Activated CD4-positive, alpha-beta T cell treated with anti-CD3 and anti-CD28 coated beads, Interleukin-2, amount 50 U/mL, for 4 hours (primary cell): ENCODE measurements around the gene SIPA1L2.

ENCODE experiments used
- DNase-seq, 2 experiments: peaks; one replicate each; pipeline ENCODE4 v3.0.0-alpha.2; 2020

Gene SIPA1L2, protein sequence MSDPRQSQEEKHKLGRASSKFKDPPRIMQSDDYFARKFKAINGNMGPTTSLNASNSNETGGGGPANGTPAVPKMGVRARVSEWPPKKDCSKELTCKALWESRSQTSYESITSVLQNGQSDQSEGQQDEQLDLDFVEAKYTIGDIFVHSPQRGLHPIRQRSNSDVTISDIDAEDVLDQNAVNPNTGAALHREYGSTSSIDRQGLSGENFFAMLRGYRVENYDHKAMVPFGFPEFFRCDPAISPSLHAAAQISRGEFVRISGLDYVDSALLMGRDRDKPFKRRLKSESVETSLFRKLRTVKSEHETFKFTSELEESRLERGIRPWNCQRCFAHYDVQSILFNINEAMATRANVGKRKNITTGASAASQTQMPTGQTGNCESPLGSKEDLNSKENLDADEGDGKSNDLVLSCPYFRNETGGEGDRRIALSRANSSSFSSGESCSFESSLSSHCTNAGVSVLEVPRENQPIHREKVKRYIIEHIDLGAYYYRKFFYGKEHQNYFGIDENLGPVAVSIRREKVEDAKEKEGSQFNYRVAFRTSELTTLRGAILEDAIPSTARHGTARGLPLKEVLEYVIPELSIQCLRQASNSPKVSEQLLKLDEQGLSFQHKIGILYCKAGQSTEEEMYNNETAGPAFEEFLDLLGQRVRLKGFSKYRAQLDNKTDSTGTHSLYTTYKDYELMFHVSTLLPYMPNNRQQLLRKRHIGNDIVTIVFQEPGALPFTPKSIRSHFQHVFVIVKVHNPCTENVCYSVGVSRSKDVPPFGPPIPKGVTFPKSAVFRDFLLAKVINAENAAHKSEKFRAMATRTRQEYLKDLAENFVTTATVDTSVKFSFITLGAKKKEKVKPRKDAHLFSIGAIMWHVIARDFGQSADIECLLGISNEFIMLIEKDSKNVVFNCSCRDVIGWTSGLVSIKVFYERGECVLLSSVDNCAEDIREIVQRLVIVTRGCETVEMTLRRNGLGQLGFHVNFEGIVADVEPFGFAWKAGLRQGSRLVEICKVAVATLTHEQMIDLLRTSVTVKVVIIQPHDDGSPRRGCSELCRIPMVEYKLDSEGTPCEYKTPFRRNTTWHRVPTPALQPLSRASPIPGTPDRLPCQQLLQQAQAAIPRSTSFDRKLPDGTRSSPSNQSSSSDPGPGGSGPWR (N-terminal part only)

DNA sequence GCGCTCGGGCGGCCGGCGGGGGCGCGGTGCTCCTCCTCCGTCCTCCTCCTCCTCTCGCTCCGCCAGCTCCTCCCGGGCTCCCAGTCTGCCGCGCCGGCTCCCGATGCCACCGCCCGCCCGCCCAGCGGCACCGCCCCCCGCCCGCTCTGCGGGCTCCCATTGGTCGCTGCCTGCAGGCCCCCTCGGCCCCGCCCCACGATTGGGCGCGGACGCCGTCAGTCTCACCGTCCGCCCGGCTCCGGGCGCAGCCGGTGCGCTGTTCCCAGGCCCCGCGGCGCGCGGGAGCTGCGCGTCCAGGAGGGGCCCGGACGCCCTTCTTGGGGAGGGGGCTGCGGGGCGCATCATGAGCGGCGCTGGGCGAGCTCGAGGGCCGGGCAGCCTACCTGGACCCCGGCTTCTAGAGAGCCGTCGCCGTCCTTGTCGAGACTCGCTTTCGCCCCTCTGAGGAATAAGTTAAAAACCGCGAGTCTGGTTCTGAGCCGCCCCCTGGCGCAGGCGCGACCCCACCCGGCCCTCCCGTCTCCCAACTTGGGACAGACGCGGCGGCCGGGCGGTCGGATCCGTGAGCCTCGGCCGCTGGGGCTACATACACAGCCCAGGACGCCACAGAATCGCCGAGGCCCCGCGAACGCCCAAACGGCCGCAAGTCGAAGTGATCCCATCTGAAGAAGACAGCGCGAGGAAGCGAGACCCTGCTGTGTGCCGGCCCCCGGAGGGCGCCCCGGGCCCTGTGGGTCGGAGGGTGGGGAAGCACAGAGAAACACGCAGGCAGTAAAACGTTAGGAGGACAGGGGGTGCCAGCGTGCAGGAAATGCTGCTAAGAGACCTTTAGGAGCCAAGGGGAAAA is at the start of gene SIPA1L2:
TSS of gene SIPA1L2 (minus strand) at position 87 of the 847 bp plus-strand sequence. CDS start 114,794 bp downstream, outside the sequence.
- DNase-seq = peak; percentile 76 to 82

DNA sequence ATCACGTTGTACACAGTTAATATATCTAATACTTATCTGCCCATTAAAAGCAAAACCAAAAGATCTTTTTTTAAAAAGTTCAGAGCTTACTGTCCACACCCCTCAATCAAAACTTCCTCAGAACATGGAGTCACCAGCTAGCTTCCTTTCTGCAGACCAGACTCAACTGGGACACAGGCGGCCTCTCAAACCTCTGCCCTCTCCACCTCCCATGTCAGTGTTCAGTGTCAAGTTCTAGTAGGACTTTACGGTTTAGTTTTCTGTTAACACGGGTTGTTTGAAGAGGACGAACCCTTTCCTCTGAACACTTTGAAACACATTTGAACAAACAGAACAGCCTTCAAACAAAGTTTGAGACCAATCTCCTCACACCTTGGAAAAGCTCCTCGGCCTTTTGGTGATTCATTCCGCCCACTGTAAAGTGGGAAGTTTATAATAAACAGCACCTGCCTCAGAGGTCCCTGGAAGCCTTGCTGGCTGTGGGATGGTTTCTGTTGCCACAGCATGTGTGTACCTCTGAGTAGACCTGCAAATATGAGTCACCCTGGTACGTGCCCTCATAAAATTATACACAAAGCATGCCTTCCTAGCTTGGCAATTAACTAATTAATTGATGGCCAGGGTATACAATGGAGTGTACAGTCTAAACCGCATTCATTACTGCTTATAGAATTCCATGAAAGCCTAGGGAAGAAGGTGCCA is 48.4 kb upstream of the SIPA1L2 start:
- no peak for DNase-seq

DNA sequence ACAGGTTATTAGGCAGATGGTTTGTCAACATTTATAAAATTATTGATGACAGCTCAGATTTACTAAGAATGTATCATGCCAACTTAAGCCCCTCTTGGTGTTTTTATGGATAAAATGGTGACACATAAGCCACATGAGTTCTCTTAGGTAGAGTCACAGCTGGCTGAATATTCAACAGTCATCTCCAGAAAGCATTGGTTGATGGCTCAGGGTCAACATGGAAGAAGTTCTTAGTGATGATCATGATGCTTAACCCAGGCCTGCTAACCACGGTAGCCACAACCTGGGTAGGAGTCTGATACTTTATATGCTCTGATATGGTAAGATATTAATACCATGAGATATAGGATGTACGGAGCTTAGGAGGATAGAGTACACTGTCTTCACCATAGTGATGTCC is 46.4 kb upstream of the SIPA1L2 start:
- DNase-seq = no peak

DNA sequence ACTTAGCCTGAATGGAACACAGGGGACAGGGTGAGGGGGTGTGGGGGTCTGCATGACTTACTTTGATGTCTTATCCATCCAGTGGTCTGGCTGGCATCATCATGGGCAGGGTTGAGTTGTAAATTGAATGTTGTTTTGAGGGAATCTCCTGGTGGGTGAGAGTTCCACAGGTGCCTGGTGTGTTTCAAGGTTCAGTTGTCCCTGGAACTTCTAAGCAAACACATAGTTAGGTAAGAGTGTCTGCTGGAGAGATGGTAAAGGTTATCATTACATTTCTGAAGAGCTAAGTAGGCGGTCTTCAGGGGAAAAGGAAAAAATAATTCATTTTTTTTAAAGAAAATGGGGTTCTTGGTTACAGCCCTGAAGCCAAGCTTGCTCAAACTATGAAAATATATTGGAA is 46.0 kb upstream of the SIPA1L2 start:
- DNase-seq = no peak

DNA sequence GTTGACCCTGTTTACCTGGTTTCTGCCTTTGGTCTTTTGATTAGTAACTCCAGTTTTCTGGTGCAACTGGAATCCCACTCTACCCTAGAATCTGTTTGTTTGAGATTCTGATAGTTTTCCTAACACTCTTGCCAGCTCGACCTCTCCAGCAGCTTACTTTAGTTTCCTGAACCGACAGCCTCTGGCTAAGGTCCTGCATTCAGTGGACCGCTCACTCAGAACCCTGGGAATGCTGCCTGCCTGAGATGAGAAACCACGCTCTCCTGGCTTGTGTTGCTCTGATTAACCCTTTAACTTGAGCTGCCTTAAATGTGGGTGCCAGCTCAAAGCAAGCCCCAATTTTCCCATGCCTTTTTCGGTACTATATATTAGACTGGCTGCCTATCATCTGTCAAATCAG is 45.3 kb upstream of the SIPA1L2 start:
- no peak for DNase-seq

DNA sequence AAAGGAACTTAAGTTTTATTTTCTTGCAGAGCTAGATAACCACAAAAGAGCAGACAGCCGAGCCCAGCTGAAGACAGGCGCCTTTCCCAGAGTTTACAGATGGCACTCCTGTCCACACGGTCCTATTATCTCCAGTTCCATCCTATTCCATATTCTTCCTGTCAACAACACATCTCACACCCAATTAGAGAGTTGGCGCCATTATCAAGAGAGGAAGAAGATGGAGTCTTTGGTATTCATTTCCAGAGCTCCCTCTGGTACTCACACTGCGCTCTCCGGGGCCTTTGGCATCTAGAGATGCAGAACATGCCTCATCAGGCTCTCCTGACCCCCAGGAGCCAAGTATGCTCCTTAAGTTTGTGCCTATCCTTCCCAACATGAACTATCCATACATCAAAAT is 43.3 kb upstream of the SIPA1L2 start:
- no peak for DNase-seq

DNA sequence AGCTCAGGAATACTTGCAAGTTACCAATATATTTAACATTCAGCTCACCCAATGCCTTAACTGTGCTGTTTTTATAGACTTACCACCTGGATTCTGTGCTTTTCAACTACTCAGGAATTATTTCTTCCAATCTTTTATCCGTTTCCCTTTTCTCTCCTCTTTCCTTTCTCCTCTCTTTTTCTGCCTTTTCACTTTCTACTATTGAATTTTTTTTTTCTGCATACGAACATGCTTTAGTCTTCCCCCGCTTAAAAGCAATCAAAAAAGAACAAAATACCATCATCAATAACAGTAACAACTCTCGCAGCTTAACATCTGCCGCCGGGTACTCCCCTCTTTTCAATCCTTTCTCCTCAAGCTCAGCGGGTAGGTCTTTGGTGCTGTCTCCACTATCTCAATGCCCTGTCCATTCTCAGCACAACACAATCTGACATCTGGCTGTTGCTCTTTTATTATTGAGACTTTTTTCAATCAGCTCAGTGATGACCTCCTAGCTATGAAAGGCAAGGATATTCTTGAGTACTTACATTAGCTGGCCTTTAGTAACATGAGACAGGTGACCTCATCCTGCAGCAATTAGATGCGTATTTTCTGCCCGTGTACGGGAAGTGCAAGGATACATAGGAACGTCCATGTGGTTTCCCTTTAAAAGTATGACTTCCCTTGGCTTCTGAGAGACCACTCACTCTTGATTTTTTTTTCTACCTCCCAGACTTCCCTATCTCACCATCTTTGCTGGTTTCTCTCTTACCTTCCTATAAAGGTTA is 40.2 kb upstream of the SIPA1L2 start:
- no peak for DNase-seq

DNA sequence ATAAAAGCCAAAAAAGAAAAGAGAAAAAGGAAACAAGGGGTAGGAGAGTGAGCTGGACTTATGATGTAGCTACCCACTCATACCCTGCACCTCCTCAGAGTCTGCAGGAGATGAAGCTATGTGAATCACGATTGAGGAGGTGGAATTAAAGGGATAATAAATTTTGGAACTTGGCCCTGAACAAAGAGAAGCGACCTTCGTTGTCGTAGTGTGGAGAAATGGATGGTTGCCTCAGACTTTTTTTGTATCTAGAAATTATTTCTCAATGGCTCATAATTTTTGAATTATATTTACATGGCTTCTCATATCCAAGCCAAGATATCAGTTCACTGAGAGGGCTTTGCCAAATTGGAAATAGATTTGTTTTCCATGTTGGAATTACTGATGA is 37.8 kb upstream of the SIPA1L2 start:
- no peak for DNase-seq

DNA sequence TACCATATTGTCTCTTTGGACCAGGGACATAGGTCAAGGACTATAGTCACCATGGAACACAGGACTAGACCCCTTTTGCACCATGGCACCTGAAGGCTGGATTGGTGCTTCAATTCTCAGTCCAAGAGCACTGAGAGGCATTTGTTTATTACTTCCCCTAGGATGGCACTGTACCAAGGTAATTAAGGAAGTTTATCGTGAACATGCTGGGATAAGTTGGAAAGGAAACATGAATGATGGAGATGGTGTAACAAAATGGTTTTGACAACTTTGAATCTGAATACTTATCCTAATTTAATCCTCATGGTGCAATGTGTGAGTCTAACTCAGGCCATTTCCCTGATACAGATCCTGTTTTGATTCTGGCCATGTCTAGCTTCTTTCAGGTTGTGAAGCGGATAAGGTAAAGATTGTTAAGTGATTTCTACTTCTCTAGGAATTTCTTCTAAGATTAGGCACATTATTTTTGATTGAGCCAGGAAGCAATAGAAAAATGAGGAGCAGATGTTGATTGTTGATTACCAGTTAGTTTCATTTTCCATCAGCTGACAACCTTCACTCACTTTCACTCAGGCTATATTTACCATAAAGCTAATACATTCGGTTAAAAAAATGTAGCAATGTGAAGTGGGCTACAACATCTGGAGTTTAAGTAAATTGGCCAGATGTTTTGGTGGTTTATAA is 37.3 kb upstream of the SIPA1L2 start:
- DNase-seq = no peak

DNA sequence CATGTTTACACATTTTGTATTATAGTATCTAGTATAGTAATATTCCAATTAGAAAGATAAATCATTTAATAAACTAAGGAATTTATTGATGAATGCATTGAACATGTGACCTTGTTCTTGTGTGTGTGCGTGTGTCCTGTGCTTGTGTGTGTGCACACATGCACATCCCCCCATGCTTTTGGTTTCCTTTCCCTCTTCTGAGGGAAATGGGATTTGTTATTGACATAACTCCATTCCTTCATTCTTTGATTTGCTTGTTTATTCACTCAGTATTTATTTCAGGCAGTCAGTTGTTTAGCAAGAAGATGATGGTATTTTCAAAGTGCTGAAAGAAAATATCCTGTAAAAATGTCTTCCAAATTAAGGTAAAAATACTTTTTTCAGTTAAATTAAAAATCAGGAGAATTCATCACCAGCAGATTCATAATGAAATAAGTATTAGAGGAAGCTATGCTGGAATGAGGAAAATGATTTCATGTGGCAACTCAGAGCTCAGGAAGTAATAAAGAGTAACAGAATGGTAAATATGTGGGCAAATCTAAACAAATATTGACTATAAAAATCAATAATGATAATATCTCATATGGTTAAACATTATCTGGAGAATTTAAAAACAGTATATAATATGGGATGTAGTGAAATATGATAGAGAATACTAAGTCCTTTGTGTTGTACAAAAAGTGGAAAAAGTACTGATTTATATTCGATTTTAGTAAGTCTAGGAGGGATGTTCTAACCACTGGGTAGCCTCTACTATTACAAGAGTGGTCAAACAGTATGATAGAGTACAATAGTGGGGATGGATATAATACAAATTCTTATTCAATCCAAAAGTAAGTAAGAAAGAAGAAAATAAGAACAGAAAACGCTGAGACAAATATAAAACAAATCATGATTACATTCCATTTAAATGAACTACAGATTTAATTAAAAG is 35.2 kb upstream of the SIPA1L2 start:
- no peak for DNase-seq

DNA sequence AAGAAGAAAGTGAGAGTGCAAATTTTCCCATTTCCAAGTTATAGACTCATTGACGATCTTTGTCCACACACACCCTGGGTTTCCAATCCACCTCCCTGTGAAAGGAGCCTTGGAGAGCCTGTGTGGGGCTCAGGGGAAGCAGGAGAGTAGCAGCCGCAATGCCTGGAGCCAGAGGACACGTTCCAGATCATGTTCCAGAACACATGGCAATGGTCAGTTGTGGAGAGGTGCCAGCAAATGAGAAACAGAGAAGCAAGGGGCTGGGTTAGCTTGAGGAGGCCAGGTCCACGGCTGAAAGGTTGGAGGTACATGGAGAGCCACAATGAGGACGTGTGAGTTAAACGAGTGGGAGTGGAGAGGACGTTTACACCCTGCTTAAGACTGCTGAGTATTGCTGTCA is 33.0 kb upstream of the SIPA1L2 start:
- DNase-seq = no peak

DNA sequence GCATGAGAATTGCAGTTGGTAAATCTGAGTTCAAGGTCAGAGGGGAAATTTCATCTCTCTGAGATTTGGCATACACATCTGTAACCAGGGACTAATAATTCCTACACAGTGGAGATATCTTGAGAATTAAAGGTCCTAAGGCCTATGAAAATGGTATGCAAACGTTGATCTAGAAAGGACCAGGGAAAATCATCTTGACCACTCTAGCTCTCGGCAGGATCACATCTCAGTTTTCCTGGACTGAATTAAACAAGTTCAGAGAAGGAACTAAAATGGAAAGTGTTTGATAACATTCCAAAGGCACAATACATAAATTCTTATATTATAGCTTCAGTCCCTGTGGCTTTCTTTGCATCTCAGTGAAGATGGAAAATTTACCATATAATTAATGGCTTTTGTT is 28.5 kb upstream of the SIPA1L2 start:
- no peak for DNase-seq

DNA sequence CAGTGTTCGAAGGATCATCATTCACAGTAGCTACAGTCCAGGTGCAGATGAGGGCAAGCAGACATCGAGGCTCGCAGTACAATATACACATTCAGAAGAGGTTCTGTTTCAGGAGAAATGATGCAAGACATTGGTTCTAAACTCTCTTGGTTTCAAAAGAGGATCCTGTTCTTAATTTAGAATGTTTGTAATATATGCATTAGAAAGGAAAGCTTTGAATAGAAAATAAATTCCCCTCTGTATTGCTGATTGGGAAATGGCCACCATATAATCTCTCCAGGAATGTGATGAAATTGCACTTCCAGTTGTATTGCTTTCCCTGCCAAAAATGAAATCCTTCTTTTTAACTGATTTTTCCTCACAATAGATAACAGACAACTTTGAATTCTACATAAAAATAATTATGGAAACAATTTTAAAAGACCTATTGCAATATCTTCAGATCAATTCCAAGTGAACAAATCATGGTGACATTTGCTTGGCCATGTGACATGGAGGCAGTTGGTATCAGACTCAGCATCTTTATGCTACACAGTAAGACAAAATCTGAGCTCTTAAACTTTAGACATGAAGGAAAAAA is 27.6 kb upstream of the SIPA1L2 start:
- DNase-seq = no peak

DNA sequence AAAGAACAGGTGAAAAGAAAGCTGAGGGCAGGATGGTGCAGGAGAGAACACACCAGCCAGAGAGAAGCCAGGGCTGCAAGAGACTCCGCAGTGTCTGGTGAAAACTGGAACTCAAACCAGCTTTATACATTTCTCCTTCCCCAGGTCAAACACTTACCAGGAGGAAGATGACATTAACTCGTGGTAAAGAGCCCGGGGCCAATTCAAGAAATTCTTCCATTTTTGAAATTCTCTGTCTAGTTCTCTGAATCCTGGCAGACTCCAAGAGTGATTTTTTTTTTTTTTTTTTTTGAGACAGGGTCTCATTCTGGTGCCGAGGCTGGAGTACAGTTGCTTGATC is 25.8 kb upstream of the SIPA1L2 start:
- DNase-seq = no peak

DNA sequence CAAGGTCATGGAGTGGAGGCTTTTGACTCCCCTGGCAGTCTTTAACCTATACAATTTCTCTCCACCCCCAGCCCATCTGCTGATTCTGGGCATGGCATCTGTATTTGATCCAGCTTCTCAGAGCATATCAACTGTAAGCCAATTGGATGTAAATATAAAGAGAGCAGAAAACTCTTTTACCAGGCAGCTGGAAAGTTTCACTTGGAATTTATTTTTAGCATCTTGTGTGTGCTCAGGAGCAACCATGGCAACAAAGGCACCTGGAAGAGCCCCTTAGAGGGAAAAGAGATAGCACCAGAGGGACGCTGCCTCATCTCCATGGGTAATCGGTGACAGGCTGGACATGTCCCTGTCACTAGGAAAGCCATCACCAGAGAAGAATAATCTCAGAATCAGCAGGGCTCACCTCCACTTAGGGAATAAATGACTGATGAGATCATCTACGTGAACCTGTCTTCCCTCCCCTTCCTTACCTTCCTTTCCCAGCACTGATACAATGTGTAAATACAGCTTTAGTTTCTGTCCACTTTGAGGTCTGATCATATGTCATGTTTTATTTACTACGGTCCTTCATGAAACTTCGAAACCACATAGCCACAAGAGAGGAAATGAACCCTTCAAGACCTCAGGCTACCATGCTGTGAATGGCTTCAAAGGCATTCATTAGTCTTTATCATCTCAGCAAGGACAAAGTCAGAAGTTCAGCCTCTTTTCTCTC is 25.3 kb upstream of the SIPA1L2 start:
- DNase-seq = no peak

DNA sequence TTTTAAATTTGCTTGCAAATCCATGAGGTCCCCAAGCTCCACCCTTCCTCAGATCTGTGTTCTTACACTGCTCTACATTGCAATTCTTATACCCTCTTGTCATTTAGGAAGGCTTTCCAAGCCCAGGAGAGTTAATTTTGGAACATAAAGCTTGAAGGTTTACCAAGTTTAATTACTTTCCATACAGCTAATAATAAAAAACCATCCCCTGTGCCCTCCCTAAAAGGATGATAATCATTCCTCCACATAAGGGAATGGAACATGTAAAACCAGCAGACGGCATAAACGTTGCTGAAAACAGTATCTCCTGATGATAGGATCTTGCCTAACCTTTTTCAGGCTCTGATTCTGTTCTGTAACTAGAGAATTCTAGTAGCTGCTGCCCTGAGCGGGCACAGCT is 23.9 kb upstream of the SIPA1L2 start:
- DNase-seq = no peak

DNA sequence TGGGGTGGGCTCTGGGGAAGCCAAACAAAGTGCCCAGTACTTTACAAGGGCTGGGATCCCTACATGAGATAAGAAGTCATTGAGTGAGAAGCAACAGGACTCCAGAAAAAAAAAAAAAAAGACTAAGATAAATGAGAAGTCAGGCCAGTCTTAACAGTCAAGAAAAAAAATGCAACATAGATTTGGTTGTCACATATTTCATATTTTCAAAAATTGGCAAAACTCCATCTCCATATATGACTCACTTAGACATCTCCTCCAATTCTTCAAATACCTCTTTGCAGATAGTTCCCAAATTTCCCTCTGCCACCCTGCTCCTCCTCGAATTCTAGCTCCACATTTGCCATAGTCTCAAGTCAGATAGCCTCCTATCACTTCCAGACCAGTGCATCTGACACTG is 20.9 kb upstream of the SIPA1L2 start:
- DNase-seq = no peak

DNA sequence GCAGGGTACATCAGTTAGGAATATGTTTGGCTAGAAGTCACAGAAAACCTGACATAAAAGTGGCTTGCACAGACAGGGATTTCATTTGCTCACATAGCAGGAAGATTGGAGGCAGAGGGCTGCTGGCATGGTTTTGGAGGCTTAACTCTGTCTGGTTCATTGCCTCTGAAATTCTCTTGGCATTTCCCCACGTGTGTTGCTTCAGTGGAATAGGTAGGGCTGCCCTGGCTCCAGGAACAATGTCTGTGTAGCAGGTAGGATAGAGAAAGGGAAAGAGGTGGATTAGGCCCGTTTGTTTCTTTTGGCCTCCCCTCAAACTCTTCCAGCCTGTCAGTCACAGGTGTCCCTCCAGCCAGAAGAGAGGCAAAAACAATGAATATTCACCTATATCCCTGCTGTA is 20.5 kb upstream of the SIPA1L2 start:
- no peak for DNase-seq
